Measurements from ENCODE around the gene MCAT.
"Not testable (repeated sequence)": the region's sequence is repeated elsewhere in the genome, so short reads cannot be mapped to it uniquely, and the experiment has no call there.

Gene MCAT

GRCh38 chr22:43153899-43154298, 10.7 kb upstream of the MCAT start:
- DNase-seq (ENCODE audit: low spot score): no peak

GRCh38 chr22:43152357-43153071, 9.3 kb upstream of the MCAT start:
- peak; percentile 58 for DNase-seq (ENCODE audit: low spot score)

GRCh38 chr22:43152003-43152356, 8.8 kb upstream of the MCAT start:
- no peak for DNase-seq (ENCODE audit: low spot score)

GRCh38 chr22:43151251-43152002, 8.2 kb upstream of the MCAT start, which contains the start of gene TSPO:
Gene TSPO (plus strand): TSS chr22:43151559. CDS start chr22:43159239, 7,680 bp downstream.
- DNase-seq (ENCODE audit: low spot score): peak; percentile 56

GRCh38 chr22:43150731-43151206, 7.6 kb upstream of the MCAT start:
- no peak for DNase-seq (ENCODE audit: low spot score)

- no peak for DNase-seq (ENCODE audit: low spot score)
Measured at GRCh38 chr22:43148581-43148980, 5.4 kb upstream of the MCAT start.

- no peak for DNase-seq (ENCODE audit: low spot score)
Measured at GRCh38 chr22:43147821-43148220, 4.6 kb upstream of the MCAT start.

GRCh38 chr22:43146332-43146731, 3.1 kb upstream of the MCAT start:
- not testable (repeated sequence) for DNase-seq (ENCODE audit: low spot score)

- not testable (repeated sequence) for DNase-seq (ENCODE audit: low spot score)
Measured at GRCh38 chr22:43145371-43145770, 2.2 kb upstream of the MCAT start.

- DNase-seq (ENCODE audit: low spot score): no peak
Measured at GRCh38 chr22:43144949-43145348, 1.8 kb upstream of the MCAT start.

GRCh38 chr22:43136801-43137200, 6.4 kb downstream of the MCAT start:
- DNase-seq (ENCODE audit: low spot score): no peak

GRCh38 chr22:43136255-43136654, 6.9 kb downstream of the MCAT start:
- peak; percentile 31 for DNase-seq (ENCODE audit: low spot score)

GRCh38 chr22:43135565-43135964, 7.6 kb downstream of the MCAT start:
- no peak for DNase-seq (ENCODE audit: low spot score)

GRCh38 chr22:43134553-43134952, 8.6 kb downstream of the MCAT start:
- no peak for DNase-seq (ENCODE audit: low spot score)

GRCh38 chr22:43133401-43133800, 9.8 kb downstream of the MCAT start:
- DNase-seq (ENCODE audit: low spot score): no peak

- no peak for DNase-seq (ENCODE audit: low spot score)
Measured at GRCh38 chr22:43131773-43132501, 11.3 kb downstream of the MCAT start.

GRCh38 chr22:43129426-43130425, 13.5 kb downstream of the MCAT start:
- no peak for DNase-seq (ENCODE audit: low spot score)

GRCh38 chr22:43128928-43129424, 14.2 kb downstream of the MCAT start:
- DNase-seq (ENCODE audit: low spot score): no peak

- DNase-seq (ENCODE audit: low spot score): no peak
Measured at GRCh38 chr22:43128116-43128515, 15.1 kb downstream of the MCAT start.

GRCh38 chr22:43127166-43127908, 15.9 kb downstream of the MCAT start:
- DNase-seq (ENCODE audit: low spot score): no peak

Measured in activated CD4-positive, alpha-beta T cell treated with anti-CD3 and anti-CD28 coated beads, Interleukin-2, Interleukin-4, amounts not matched to agents 100 ng/mL and 50 ng/mL, durations not matched to agents 16 hours and 8 hours (primary cell).